Measurements from ENCODE around the gene PTGDS. TPM values are rescaled to one million over a fixed set of nuclear protein-coding genes. Genes with fewer than 3 reads are reported as not detected.

PTGDS gene
- total RNA-seq (not detected in 2 replicates), polyA plus RNA-seq (0.13 and 0.25 TPM in 2 replicates), polyA minus RNA-seq (not detected in 2 replicates)
- total RNA-seq (2013), result 1.1 TPM

DNA sequence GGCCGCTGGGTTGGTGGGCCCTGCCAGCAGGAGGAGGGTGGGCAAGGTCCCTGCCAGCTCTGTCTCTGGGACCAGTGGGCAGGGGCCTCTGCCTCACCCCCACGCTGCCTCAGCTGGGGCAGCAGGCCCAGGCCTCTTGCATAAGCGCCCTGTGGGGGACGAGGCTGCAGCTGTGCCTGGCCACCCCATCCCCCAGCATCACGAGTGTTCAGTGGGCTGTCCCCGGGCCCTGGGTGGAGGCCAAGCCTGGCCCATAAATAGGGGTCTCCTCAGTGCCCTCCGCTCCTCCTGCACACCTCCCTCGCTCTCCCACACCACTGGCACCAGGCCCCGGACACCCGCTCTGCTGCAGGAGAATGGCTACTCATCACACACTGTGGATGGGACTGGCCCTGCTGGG, at the start of gene PTGDS:
Gene PTGDS (plus strand): TSS at position 282 of the 400 bp plus-strand sequence. CDS start 75 bp downstream, at position 357.
- Histone ChIP-seq H2AFZ (ENCODE audit: insufficient read depth, low read depth, low read length, poor library complexity, severe bottlenecking) (peak within 1 kb of the TSS; percentile 22), H3K4me3 (ENCODE audit: control extremely low read depth in 1 of 5, extremely low read depth in 1 of 5, insufficient read depth in 1 of 5, low read depth in 2 of 5, low read length in 4 of 5) (peak within 1 kb of the TSS in 3 of 5 experiments; percentile 2 to 29 (median 14))
- H3K4me1 Mint-ChIP-seq, result peaks cover 5% of the 10 kb centered on the region

DNA sequence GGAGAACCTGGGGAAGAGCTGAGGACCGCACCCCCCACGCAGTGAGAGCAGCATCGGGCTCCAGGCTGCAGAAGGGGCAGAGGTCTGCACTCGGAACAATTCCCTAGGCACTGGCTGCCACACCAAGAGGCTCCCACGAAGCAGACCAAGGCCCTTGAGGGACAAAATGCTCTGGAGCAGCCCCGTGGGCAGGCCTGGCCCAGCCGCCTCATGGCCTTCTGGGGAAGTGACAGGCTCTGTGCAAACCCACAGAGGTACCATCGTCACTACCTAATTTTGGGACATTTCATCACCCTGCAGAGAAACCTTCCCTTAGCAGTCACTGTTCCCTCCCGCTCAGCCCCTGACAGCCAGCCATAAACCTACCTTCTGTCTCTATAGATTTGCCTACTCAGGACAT, 48.7 kb upstream of the PTGDS start:
- Histone ChIP-seq H3K9ac (ENCODE audit: low read length) (no peak overlapping the region), H4K20me1 (ENCODE audit: control insufficient read depth, insufficient read depth, low read length, poor library complexity, severe bottlenecking) (peaks cover under 1% of the 10 kb centered on the region), H3K4me3 (ENCODE audit: control extremely low read depth in 1 of 5, extremely low read depth in 1 of 5, insufficient read depth in 1 of 5, low read depth in 2 of 5, low read length in 4 of 5) (no peak overlapping the region), H3K27ac (ENCODE audit: low read length in 2 of 2) (no peak overlapping the region), H3K79me2 (ENCODE audit: control insufficient read depth, insufficient read depth, low read length) (no peaks in the 10 kb centered on the region), H3K9me3 (ENCODE audit: control extremely low read depth in 1 of 3, control insufficient read depth in 2 of 3, insufficient read depth in 1 of 3, low read length in 2 of 3) (no peaks in the 10 kb centered on the region), H3K27me3 (replicated peaks in 1 of 4; ENCODE audit: control extremely low read depth in 1 of 4, control insufficient read depth in 3 of 4, insufficient read depth in 4 of 4, low read length in 3 of 4) (no peaks in the 10 kb centered on the region), H3K4me2 (replicated peaks; ENCODE audit: low read depth, low read length, poor library complexity, severe bottlenecking) (no peak overlapping the region), H3K36me3 (replicated peaks in 1 of 2; ENCODE audit: control extremely low read depth in 1 of 2, control insufficient read depth in 1 of 2, extremely low read depth in 1 of 2, insufficient read depth in 2 of 2, low read length in 1 of 2) (peaks cover 0 to 30% of the 10 kb centered on the region in 2 experiments), H3K4me1 (ENCODE audit: control insufficient read depth in 2 of 2, insufficient read depth in 2 of 2, low read length in 2 of 2) (no peaks in the 10 kb centered on the region), H2AFZ (ENCODE audit: insufficient read depth, low read depth, low read length, poor library complexity, severe bottlenecking) (no peak overlapping the region)
- Mint-ChIP-seq H3K4me3 (no peak overlapping the region), H3K27ac (peak overlapping the region; percentile 53), H3K9me3 (ENCODE audit: insufficient read depth) (no peaks in the 10 kb centered on the region), H3K27me3 (no peaks in the 10 kb centered on the region), H3K4me1 (no peaks in the 10 kb centered on the region)
- TF ChIP-seq CTCF (IDR thresholded peaks at IDR 0.05) (no peak), EZH2 (IDR thresholded peaks at IDR 0.05; ENCODE audit: borderline replicate concordance, insufficient read depth, low read depth, low read length, poor library complexity, severe bottlenecking) (no peak)
- peak; percentile 10 for ATAC-seq (ENCODE audit: low read depth)
- no peak for DNase-seq
- ChIA-PET POLR2A (no interaction called here), CTCF (no interaction called here)
- 90% methylated on average over 9 of the region's 9 CpGs for WGBS (ENCODE audit: insufficient coverage)
- intact Hi-C loops (cut with micrococcal nuclease), result no loop called here

More for the DNA sequence above, at the start of gene PTGDS:
- Mint-ChIP-seq H3K9me3 (ENCODE audit: insufficient read depth) (no peaks in the 10 kb centered on the region), H3K4me3 (peak within 1 kb of the TSS; percentile 55), H3K27me3 (peaks cover 12% of the 10 kb centered on the region), H3K27ac (no peak within 1 kb of the TSS)
- Histone ChIP-seq H4K20me1 (ENCODE audit: control insufficient read depth, insufficient read depth, low read length, poor library complexity, severe bottlenecking) (no peaks in the 10 kb centered on the region), H3K4me2 (replicated peaks; ENCODE audit: low read depth, low read length, poor library complexity, severe bottlenecking) (peak within 1 kb of the TSS; percentile 77), H3K4me1 (ENCODE audit: control insufficient read depth in 2 of 2, insufficient read depth in 2 of 2, low read length in 2 of 2) (peaks cover 3 to 5% of the 10 kb centered on the region in 2 donors), H3K79me2 (ENCODE audit: control insufficient read depth, insufficient read depth, low read length) (no peaks in the 10 kb centered on the region), H3K9ac (ENCODE audit: low read length) (no peak within 1 kb of the TSS), H3K27me3 (replicated peaks in 1 of 4; ENCODE audit: control extremely low read depth in 1 of 4, control insufficient read depth in 3 of 4, insufficient read depth in 4 of 4, low read length in 3 of 4) (peaks cover 0 to 50% (median 8%) of the 10 kb centered on the region in 4 experiments), H3K36me3 (replicated peaks in 1 of 2; ENCODE audit: control extremely low read depth in 1 of 2, control insufficient read depth in 1 of 2, extremely low read depth in 1 of 2, insufficient read depth in 2 of 2, low read length in 1 of 2) (no peaks in the 10 kb centered on the region), H3K27ac (ENCODE audit: low read length in 2 of 2) (no peak within 1 kb of the TSS), H3K9me3 (ENCODE audit: control extremely low read depth in 1 of 3, control insufficient read depth in 2 of 3, insufficient read depth in 1 of 3, low read length in 2 of 3) (peaks cover 0 to 13% (median 0%) of the 10 kb centered on the region in 3 donors)
- ChIA-PET CTCF (interaction anchor here (1.4 kb wide), 1 partner anchor 69 kb away, joined by 3 read pairs; the partner anchor contains the start of gene NPDC1), POLR2A (no interaction called here)
- no peak for TF ChIP-seq EZH2 (IDR thresholded peaks at IDR 0.05; ENCODE audit: borderline replicate concordance, insufficient read depth, low read depth, low read length, poor library complexity, severe bottlenecking)
- TF ChIP-seq CTCF (IDR thresholded peaks at IDR 0.05), result no peak
- WGBS (ENCODE audit: insufficient coverage), result 86% methylated on average over 10 of the region's 10 CpGs
- intact Hi-C loops (cut with micrococcal nuclease), result no loop called here
- no peak for DNase-seq
- ATAC-seq (ENCODE audit: low read depth), result no peak

Data from B cell (primary cell).